A549 (cell line): Measurements from ENCODE around the gene LMTK2.

Experiments
- BCL3 ChIP-seq: fragments of >200 bp; sonication (Bioruptor Twin); formaldehyde crosslinking; IDR thresholded peaks from 3 replicates; pipeline ENCODE4 v1.6.1; 2016
- MAFK ChIP-seq: fragments of 450-650 bp; IDR thresholded peaks from 2 replicates; pipeline ENCODE4 v1.6.1; 2014; ENCODE audit not compliant: partially characterized antibody
- NPAS2 ChIP-seq: fragments of 250-450 bp; sonication (Bioruptor Pico); IDR thresholded peaks from 2 replicates; pipeline ENCODE4 v1.8.0; 2022; ENCODE audit warnings: mild to moderate bottlenecking, moderate library complexity, borderline replicate concordance
- POLR2A ChIP-seq: IDR thresholded peaks from 2 replicates; pipeline ENCODE4 v1.6.1; 2012; ENCODE audit warnings: mild to moderate bottlenecking, low read length
- RNF2 ChIP-seq: fragments of 200-600 bp; sonication (generic); IDR thresholded peaks from 2 replicates; pipeline ENCODE4 v1.6.1; 2016; ENCODE audit warnings: low read depth, mild to moderate bottlenecking, antibody characterized with exemption, moderate library complexity, borderline replicate concordance

- TF ChIP-seq MAFK (no peak), POLR2A (no peak), BCL3 (no peak), RNF2 (no peak), NPAS2 (no peak)
These were observed 78.4 kb downstream of the LMTK2 start for GRCh38 chr7:98185101-98185500.
